Hepatocyte (in vitro differentiated cells): ENCODE data around the gene C1orf74.

Source experiments
- EZH2 ChIP-seq: fragments of 200-600 bp; sonication (generic); IDR thresholded peaks from 2 replicates; pipeline ENCODE4 v1.6.1; 2016; ENCODE audit warnings: antibody characterized with exemption, mild to moderate bottlenecking, borderline replicate concordance
- EZH2phosphoT487 ChIP-seq: fragments of 200-600 bp; sonication (generic); IDR thresholded peaks from one replicate; pipeline ENCODE4 v1.6.1; 2018; ENCODE audit warnings: antibody characterized with exemption, mild to moderate bottlenecking, low read depth, moderate library complexity; ENCODE audit not compliant: unreplicated experiment, severe bottlenecking
- TF ChIP-seq, protein P1 (sequence below): fragments of 200-600 bp; sonication (generic); IDR thresholded peaks from 2 replicates; pipeline ENCODE4 v1.5.1; 2016; ENCODE audit warnings: antibody characterized with exemption, mild to moderate bottlenecking; ENCODE audit not compliant: poor library complexity

DNA sequence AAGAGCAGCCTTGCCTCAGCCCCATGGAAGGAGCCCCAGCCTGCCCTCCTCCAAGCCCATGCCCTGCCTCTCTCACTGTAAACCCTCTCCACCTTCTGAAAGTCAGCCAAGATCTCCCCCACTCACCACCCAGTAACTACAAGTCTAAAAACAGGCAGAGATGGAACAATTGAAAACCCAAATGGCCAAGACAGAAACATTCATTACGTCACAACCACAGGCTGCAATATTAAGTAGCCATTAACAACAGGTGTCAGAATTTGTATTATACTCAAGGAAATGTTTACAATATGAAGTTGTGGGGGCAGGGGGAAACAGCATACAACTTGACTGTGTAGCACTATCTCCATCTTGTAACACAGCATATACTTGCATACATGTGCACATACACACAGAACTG is 19.2 kb upstream of the C1orf74 start:
- TF ChIP-seq, protein P1, sequence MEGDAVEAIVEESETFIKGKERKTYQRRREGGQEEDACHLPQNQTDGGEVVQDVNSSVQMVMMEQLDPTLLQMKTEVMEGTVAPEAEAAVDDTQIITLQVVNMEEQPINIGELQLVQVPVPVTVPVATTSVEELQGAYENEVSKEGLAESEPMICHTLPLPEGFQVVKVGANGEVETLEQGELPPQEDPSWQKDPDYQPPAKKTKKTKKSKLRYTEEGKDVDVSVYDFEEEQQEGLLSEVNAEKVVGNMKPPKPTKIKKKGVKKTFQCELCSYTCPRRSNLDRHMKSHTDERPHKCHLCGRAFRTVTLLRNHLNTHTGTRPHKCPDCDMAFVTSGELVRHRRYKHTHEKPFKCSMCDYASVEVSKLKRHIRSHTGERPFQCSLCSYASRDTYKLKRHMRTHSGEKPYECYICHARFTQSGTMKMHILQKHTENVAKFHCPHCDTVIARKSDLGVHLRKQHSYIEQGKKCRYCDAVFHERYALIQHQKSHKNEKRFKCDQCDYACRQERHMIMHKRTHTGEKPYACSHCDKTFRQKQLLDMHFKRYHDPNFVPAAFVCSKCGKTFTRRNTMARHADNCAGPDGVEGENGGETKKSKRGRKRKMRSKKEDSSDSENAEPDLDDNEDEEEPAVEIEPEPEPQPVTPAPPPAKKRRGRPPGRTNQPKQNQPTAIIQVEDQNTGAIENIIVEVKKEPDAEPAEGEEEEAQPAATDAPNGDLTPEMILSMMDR, result no peak
- TF ChIP-seq EZH2phosphoT487 (no peak), EZH2 (no peak)
